HT-29 (cell line): ENCODE data around the gene SCART1. TPM values are rescaled to one million over a fixed set of nuclear protein-coding genes. Genes with fewer than 3 reads are reported as not detected.

Experiments used
- total RNA-seq: library from RNA; depleted of rRNA; stranded (reverse); fragments of >200 nt; shearing (Covaris generic); gene quantifications from 2 replicates; pipeline ENCODE4 v1.2.3, GENCODE V29; 2014; rRNA removed

SCART1 gene
- total RNA-seq, 1 experiment from 2014 or later, result 2.2 TPM

Other genes starting within 250 kb of the SCART1 start
- not detected in 2 replicates for gene UTF1, start 223.7 kb upstream of the SCART1 start, total RNA-seq
- not detected in 2 replicates for gene VENTX, start 216.1 kb upstream of the SCART1 start, total RNA-seq
- 73.5 and 78.5 TPM in 2 replicates for gene ADAM8, start 177.1 kb upstream of the SCART1 start, total RNA-seq
- gene TUBGCP2, start 145.1 kb upstream of the SCART1 start, total RNA-seq, result 87.7 and 88.4 TPM in 2 replicates
- 80.3 and 102 TPM in 2 replicates for gene ZNF511, start 145.0 kb upstream of the SCART1 start, total RNA-seq
- gene CALY, start 117.0 kb upstream of the SCART1 start, total RNA-seq, result not detected in 2 replicates
- gene PRAP1, start 106.6 kb upstream of the SCART1 start, total RNA-seq, result 25.0 and 36.5 TPM in 2 replicates
- 59.7 and 60.8 TPM in 2 replicates for gene FUOM, start 95.9 kb upstream of the SCART1 start, total RNA-seq
- gene ECHS1, start 80.6 kb upstream of the SCART1 start, total RNA-seq, result 160 and 179 TPM in 2 replicates
- 4.7 and 5.6 TPM in 2 replicates for gene PAOX, start 74.7 kb upstream of the SCART1 start, total RNA-seq
- gene MTG1, start 59.8 kb upstream of the SCART1 start, total RNA-seq, result 44.3 and 56.9 TPM in 2 replicates
- not detected in 2 replicates for gene SPRN, start 29.3 kb upstream of the SCART1 start, total RNA-seq
- not detected in 2 replicates for gene CYP2E1, start 73.4 kb downstream of the SCART1 start, total RNA-seq
- gene SYCE1, start 111.6 kb downstream of the SCART1 start, total RNA-seq, result not detected in 2 replicates
- not detected in 2 replicates for gene FRG2B, start 172.8 kb downstream of the SCART1 start, total RNA-seq